GM19351 (cell line): ENCODE measurements around the gene RBM19.
"Not testable (repeated sequence)": the region's sequence is repeated elsewhere in the genome, so short reads cannot be mapped to it uniquely, and the experiment has no call there.

Experiments used
- ATAC-seq: cut with Tn5 transposase; IDR thresholded peaks from one replicate; pipeline ENCODE4 v1.9.1; 2021; ENCODE audit warnings: mild to moderate bottlenecking, moderate library complexity; ENCODE audit not compliant: unreplicated experiment

The RBM19 gene

DNA sequence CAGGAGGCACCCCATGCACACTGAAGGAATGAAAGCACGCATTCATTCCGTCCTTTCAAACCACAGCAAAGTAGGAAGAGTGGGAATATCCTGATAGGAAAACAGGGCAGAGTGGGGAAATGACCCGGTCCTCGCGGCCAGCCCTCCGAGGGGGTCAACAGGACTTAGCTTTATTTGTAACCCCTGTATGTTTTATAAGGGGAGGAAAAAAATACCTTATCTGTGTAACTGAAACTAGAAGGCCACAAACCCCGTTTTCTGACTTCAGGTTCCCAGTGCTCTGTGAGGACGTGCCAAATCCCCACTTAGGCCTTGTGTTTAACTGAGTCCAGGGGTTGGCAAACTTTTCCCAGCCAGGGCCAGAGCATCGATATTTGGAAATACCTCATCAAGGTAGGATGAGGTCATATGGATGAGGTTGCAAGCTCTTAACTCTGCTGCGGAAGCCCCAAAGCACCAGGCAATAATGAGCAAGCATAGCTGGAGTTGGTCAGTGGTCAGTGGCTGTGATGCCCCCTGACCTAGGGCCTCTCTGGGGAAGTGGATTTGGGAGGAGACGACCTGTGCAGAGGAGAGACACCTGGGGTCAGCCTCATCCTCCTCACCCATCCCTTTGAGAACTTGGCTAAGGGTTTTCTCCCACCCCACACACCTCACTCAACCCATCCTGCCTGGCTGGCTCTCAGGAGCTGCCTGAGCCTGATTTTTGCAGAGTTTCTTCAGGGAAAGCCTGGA, 58.5 kb downstream of the RBM19 start:
- no peak for ATAC-seq

- ATAC-seq, result no peak
These were observed 59.5 kb downstream of the RBM19 start for GRCh38 chr12:113906411-113907200.

- no peak for ATAC-seq
These were observed 60.3 kb downstream of the RBM19 start for GRCh38 chr12:113905829-113906228.

DNA sequence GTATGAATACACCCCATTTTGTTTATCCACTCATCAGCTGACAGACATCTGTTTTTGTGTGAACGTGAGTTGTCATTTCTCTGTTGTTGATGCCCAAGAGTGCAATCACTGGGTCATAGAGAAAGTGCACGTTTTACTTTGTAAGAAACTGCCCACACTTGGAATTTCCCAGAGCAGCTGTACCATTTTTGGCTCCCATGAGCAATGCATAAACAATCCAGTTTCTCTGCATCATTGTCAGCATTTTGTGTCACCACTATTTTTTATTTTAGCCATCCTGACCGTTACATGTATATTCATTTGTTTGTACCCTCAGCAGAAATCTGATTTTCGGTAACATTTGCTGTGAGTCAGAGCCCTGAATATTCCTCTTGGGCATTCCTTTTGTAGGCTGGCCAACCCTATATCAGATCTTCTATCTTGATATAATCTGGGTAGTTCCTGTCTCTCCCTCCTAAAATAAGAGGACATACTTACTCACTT, 62.7 kb downstream of the RBM19 start:
- ATAC-seq, result no peak

- ATAC-seq, result not testable (repeated sequence)
These were observed 64.8 kb downstream of the RBM19 start for GRCh38 chr12:113901319-113901718.

DNA sequence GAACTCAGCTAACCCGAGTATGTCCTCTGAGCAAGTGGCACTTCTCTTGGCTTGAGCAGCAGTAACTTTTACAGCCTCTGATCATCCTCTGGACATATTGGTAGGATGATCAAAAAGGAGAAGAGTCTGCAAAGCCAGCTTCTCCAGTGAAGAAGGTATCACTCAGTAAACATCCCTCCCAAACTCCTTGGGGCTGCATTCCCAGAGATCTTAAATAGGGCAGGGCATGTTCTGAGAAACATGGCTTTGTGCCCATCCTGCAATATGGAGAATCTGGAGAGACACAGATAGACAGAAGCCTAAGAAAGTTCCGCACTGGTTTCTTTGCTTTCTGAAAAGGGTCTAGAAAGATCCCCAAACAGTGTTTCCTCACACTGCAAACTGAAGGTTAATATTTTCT, 65.4 kb downstream of the RBM19 start:
- no peak for ATAC-seq

DNA sequence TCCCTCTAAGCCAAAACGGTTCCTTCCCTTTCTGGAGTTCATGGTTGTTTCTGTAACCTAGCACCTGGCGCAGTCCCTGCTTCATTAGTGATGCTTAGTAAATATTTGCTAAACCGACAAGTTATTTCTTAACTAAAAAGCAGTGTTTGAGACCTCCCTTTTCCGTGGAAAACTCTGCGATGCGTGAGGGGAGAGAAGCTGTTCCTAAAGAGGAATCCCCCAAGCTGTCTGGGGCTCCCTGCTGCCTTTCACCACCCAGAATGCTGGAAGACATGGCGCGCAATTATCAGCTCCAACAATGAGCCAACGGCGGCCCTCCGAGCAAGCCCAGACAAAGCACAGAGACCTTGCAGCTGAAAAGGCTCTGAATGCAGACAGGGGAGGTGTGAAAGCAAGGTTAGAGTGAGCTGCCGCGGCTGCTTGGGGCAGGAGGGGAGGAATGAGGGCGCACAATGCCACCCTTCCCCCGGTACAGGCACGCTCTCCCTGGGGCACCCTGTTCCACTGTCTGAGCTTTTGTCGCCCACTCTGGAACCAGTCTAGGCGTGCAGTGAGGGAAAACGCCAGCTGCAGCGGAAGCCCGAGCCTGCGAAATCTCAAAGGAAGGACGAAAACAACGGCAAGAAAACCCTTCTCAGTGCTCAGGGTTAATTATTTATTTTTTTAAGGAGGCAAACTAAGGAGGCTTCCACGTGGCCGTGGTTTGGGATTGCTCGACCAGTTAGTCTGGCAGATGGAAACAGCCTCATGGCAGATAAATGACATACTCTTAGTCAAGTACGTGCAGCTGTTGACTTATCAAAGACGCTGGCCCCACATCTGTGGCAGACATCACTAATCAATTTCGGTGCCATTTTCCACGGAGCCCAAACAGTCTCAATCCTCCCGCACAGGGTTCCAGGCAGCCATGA, 66.3 kb downstream of the RBM19 start:
- no peak for ATAC-seq

DNA sequence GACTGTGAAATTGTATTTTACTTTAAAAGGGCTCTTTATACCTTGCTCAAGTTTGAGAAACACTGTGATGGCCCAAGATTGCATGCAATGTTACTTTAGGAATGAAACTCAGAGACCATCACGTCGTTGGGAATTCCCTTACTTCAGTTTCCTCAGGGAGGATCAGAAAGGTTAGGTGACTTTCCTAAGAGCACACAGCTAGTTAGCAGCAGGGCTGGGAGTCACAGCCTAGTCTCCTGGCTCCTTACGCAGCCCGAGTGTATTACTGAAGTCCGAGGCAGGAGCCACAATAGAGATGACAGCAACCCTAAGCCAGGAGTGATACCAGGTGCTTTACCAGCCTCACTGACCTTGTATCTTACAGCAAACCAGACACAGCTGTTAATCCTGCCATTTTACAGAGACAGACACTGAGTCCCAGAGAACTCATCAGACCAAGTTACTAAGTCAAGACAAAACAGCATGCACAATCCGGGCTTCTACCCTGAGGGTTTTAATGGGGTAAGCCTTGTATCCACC, 67.0 kb downstream of the RBM19 start:
- no peak for ATAC-seq

DNA sequence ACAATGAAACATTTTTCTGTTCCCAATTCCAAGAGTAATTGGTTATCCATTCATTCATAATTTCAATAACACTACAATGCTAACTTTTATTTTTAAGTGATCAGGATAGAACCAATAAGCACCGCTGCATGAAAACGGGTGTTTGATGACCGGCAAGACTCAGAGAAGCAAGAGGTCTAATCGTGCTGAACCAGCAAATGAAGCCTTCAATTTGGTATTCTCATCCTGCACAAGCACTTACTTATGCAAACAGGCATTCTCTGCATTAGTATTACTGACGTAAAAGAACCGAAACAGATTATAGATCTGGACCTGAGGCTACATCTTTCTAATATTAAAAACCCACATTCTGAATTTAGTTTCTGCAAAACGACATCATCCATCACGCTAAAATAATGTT, 67.7 kb downstream of the RBM19 start:
- ATAC-seq, result no peak

GRCh38 chr12:113897406-113897805, 68.7 kb downstream of the RBM19 start:
- no peak for ATAC-seq

DNA sequence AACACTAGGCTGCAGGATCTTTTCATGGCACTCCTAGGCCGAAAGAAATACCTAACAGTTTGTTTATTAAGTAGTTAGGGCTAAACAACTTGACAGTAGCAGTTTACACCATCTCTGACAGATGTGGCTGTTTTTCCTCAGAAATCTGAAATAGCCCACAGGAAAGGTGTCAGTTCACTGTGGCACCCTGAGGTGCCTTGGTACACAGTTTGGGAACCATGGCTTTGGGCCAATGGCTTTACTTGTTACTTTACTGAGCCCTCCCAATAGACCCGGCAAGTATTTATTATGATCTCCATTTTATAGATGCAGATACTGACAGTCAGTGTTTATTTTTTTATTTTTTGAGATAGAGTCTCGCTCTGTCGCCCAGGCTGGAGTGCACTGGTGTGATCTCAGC, 69.3 kb downstream of the RBM19 start:
- ATAC-seq, result no peak

GRCh38 chr12:113896194-113896593, 69.9 kb downstream of the RBM19 start:
- no peak for ATAC-seq

GRCh38 chr12:113895176-113895575, 70.9 kb downstream of the RBM19 start:
- ATAC-seq, result no peak

DNA sequence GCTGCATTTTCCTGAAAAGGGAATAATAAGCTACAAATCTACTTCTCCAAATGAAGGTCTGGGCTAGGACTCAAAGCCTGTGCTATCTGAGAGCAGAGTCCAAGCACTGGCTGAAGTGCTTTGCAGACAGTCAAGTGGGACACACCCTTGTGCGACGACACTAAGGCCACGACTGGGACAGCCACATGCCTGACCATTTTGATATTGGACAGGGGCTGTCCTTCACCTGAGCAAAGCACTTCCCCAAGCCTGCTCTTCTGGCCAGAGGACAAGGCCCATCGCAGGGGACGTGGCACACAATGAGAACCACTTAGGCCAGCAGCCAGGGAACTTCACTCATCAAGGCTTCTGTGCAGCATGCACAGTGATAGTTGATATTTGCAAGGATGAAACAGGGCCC, 71.4 kb downstream of the RBM19 start:
- no peak for ATAC-seq

GRCh38 chr12:113893221-113893620, 72.9 kb downstream of the RBM19 start:
- no peak for ATAC-seq

DNA sequence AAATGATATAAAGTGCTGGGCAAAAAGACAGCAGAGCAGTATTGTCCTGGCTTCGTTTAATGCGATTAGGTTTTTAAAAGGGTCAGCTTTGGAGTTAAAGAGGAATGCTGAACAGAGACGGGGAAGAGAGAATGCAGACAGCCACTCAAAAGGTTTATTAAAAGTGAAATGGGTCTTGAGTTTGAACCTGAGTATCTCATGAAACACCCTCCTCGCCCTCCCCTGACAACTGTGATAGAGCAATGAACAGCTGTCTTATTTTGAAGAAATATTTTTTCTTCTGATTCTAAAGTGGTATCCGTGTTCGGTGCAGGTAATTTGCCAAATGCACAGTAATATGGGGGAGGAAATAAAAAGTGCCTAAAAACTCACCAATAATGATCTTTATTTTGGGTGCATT, 73.6 kb downstream of the RBM19 start:
- no peak for ATAC-seq

GRCh38 chr12:113891739-113892520, 74.2 kb downstream of the RBM19 start:
- ATAC-seq, result no peak

DNA sequence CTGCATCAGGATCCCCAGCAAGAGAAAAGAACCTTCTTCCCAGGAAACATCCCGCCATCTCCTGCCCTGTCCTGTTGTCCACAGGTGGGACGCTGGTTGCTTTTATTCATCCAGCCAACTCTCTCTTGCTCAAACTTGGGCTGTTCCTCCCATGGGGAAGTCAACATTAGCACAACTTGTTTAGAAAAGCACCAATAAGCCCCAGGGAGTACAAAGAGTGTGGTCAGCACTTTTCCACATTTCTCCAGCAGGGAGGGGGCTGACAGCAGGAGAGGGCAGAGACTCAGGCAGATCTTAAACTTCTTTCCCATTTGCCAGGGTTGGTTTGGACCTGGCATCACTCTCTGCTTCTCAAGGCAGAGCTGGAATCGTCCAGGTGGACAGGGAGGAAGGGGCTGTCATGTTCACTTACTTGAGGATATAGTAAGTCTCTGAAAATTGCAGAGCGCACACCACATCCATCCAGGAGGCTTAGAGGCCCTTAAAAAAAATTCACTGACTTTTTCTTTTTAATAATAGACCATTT, 74.9 kb downstream of the RBM19 start:
- no peak for ATAC-seq

DNA sequence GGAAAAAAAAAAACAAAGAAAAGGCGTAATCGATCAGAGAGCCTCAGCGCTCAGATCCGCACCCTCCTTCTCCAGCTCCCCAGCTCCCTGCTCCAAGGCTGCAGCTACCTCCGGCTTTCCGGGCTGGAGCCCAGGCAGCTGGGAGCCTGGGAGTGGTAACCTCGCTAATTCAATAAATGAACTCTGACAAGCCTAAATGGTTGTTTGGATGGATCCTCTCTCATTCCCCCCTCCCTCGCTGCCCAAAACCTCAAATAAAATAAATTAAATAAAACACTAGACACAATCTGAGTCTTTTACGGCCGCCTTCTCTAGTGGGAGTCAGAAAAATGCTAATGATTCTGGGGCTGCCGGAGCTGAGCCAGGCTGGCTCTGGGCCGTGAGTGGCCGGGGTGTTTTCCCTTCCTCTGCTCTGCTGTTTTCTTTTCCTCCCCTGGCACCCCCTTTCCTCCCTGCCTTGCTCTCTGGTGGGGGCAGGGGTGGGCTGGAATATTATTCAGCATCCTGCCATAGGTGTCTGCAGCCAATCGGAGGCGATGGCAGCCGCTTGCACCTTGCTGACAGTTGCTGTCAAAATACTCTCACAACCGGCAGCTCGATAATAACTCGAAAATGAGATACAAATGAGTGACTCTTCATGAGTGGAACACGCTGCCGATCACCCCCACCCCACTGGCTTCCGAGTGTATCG, 76.1 kb downstream of the RBM19 start:
- no peak for ATAC-seq
